Progenitor cell of endocrine pancreas (in vitro differentiated cells): ENCODE data around the gene CEP89. TPM values are rescaled to one million over a fixed set of nuclear protein-coding genes. Genes with fewer than 3 reads are reported as not detected.
"Not testable (repeated sequence)": the region's sequence is repeated elsewhere in the genome, so short reads cannot be mapped to it uniquely, and the experiment has no call there.

Experiments
- DNase-seq: peaks from one replicate; pipeline ENCODE4 v3.0.0; 2021; ENCODE audit warnings: low spot score; ENCODE audit not compliant: unreplicated experiment
- H3K27ac Mint-ChIP-seq: 2 replicates; pipeline ENCODE4 v1.8.0; 2021; ENCODE audit warnings: mild to moderate bottlenecking, moderate library complexity, mixed read lengths
- H3K27me3 Mint-ChIP-seq: 2 replicates; pipeline ENCODE4 v1.8.0; 2021; ENCODE audit warnings: mixed read lengths
- H3K36me3 Mint-ChIP-seq: 2 replicates; pipeline ENCODE4 v1.8.0; 2022; ENCODE audit warnings: mixed read lengths; ENCODE audit not compliant: insufficient read depth
- H3K4me1 Mint-ChIP-seq: 2 replicates; pipeline ENCODE4 v1.8.0; 2021; ENCODE audit warnings: low read depth, mixed read lengths
- H3K4me3 Mint-ChIP-seq: 2 replicates; pipeline ENCODE4 v1.8.0; 2021; ENCODE audit warnings: low read depth, mild to moderate bottlenecking, moderate library complexity, mixed read lengths
- H3K9me3 Mint-ChIP-seq: 2 replicates; pipeline ENCODE4 v1.8.0; 2021; ENCODE audit warnings: low read depth, mixed read lengths
- total RNA-seq: library from RNA; stranded (reverse); gene quantifications from 2 replicates; pipeline ENCODE4 v1.2.1, GENCODE V29; 2021
- TF ChIP-seq, protein P1 (sequence below): fragments of 200-600 bp; sonication (generic); IDR thresholded peaks from one replicate; pipeline ENCODE4 v1.5.0; 2021; ENCODE audit warnings: antibody characterized with exemption, mild to moderate bottlenecking; ENCODE audit not compliant: unreplicated experiment

The CEP89 gene
- total RNA-seq, 1 donor from 2014 or later, result 47.3 TPM

DNA sequence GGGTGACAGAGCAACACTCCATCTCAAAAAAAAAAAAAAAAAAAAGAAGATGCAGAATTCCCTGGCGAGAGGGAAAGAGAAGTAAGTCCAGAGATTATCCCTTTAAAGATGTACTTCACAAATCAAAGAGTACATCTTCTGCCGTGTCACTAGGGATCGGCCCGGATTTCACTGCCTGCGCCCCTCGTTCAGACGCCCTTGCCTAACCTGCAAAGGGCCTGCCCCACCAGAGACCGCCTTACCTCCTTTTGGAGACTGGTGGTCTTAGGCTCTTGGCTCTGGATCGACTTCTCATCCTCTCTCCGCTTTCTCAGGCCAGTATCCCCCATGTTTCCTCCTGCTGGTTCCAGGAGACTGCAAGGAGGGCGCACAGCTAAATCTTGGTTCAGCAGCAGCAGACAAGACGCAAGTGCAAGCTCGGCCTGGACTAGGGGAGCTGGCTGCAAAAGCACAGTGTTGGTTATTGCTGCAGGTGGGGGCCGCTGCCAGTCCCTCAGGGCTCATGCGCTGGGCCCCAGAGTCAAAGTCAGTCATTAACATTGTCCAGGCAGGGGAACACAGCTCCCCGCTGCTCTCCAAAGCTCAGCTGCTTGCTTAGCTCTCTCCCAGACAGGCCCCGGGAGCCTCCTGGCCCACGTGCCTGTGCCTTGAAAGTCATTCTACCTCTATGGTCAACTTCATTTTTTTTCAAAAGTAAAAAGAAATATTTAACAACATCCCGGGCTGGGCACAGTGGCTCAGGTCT lies 103.4 kb downstream of the CEP89 start:
- Mint-ChIP-seq H3K4me3 (no peak overlapping the region), H3K27me3 (no peaks in the 10 kb centered on the region), H3K36me3 (peaks cover 1% of the 10 kb centered on the region), H3K9me3 (no peaks in the 10 kb centered on the region), H3K27ac (no peak overlapping the region), H3K4me1 (peaks cover 12% of the 10 kb centered on the region)
- TF ChIP-seq, protein P1, sequence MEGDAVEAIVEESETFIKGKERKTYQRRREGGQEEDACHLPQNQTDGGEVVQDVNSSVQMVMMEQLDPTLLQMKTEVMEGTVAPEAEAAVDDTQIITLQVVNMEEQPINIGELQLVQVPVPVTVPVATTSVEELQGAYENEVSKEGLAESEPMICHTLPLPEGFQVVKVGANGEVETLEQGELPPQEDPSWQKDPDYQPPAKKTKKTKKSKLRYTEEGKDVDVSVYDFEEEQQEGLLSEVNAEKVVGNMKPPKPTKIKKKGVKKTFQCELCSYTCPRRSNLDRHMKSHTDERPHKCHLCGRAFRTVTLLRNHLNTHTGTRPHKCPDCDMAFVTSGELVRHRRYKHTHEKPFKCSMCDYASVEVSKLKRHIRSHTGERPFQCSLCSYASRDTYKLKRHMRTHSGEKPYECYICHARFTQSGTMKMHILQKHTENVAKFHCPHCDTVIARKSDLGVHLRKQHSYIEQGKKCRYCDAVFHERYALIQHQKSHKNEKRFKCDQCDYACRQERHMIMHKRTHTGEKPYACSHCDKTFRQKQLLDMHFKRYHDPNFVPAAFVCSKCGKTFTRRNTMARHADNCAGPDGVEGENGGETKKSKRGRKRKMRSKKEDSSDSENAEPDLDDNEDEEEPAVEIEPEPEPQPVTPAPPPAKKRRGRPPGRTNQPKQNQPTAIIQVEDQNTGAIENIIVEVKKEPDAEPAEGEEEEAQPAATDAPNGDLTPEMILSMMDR, result no peak
- no peak for DNase-seq

- H3K4me1 Mint-ChIP-seq, result peaks cover 12% of the 10 kb centered on the region
- not testable (repeated sequence) for H3K27ac Mint-ChIP-seq, DNase-seq, H3K9me3 Mint-ChIP-seq, H3K27me3 Mint-ChIP-seq, H3K36me3 Mint-ChIP-seq, H3K4me3 Mint-ChIP-seq
These were observed 104.3 kb downstream of the CEP89 start for GRCh38 chr19:32867436-32867835.

DNA sequence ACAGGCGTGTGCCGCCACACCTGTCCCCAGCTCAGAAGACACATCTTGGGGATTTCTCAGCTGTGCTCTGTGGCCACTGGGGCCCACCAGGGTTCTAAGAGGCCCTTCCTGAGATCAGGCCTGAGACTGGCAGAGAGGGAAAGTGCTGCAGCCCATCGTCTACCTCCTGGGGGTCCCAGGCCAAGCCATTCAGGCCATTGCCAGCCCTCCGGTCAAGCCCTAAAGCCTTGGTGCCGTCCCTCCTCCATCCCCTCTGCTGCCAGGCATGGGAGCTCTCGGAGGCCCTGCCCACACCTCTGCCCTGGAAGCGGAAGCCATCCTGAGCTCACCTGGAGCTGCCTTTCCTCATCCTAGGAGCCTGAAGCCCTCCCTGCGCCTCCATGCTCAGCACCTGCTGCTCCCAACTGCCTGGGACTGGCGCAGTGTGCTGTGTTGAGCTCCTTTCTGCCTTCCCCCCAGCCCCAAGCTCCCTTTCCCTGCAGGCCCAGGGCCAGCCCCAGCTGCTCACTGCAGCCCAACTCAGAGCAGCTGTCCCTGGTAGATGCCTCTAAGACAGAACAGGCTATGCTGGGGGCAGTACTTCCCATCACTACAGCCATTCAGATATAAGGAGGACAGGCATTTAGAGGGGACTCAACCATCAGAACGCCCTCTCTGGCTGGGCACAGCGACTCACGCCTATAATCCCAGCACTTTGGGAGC lies 105.0 kb downstream of the CEP89 start:
- TF ChIP-seq, protein P1, result no peak
- no peak overlapping the region for H3K4me3 Mint-ChIP-seq
- H3K27ac Mint-ChIP-seq, result peak overlapping the region; percentile 76
- DNase-seq, result no peak
- no peaks in the 10 kb centered on the region for H3K27me3 Mint-ChIP-seq
- H3K4me1 Mint-ChIP-seq, result peaks cover 12% of the 10 kb centered on the region
- no peaks in the 10 kb centered on the region for H3K9me3 Mint-ChIP-seq
- peaks cover 4% of the 10 kb centered on the region for H3K36me3 Mint-ChIP-seq

DNA sequence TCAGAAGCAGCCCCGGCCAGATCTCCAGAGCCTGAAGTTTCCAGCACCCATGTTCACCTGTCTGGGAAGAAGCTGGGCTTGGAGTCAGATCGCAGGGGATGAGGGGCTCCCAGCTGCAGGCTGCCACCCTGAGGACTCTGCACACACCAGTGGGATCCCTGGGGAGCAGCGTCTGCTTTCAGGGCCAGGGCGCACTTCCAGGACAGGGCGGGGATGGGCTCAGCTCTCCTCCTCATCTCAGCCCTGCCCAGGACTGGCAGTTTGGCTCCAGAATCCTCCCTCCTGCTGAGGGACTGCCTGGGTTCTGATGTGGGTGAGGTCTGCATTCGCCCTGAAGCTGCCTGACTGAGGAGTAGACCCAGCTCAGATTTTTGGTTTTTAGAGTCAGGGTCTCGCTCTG lies 105.7 kb downstream of the CEP89 start:
- peaks cover 5% of the 10 kb centered on the region for H3K36me3 Mint-ChIP-seq
- no peaks in the 10 kb centered on the region for H3K9me3 Mint-ChIP-seq
- no peak for DNase-seq
- H3K27ac Mint-ChIP-seq, result no peak overlapping the region
- H3K4me3 Mint-ChIP-seq, result no peak overlapping the region
- no peaks in the 10 kb centered on the region for H3K27me3 Mint-ChIP-seq
- TF ChIP-seq, protein P1, result no peak
- peaks cover 12% of the 10 kb centered on the region for H3K4me1 Mint-ChIP-seq

DNA sequence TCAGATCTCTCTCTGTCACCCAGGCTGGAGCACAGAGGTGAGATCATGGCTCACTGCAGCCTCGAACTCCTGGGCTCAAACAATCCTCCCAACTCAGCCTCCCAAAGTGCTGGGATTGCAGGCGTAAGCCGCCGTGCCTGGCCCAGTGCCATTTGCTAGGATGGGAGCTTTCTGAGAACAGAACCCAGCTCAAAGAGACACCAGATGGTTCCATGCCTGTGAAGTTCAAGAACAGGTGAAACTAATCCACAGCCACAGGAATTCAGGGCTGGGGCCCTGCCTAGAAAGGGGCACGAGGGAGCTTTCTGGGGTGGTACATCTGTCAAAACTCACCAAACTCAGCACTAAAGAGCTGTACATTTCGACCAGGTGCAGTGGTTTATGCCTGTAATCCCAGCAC lies 106.4 kb downstream of the CEP89 start:
- Mint-ChIP-seq H3K4me1 (peaks cover 9% of the 10 kb centered on the region), H3K27me3 (no peaks in the 10 kb centered on the region), H3K27ac (no peak overlapping the region), H3K4me3 (no peak overlapping the region), H3K36me3 (peaks cover 5% of the 10 kb centered on the region), H3K9me3 (no peaks in the 10 kb centered on the region)
- DNase-seq, result no peak
- TF ChIP-seq, protein P1, result no peak
